ENCODE measurements around the gene REST.
A peak's percentile ranks its signal among the peaks of the same experiment; 100 is the strongest.
"Not testable (repeated sequence)": the region's sequence is repeated elsewhere in the genome, so short reads cannot be mapped to it uniquely, and the experiment has no call there.

The REST gene

DNA sequence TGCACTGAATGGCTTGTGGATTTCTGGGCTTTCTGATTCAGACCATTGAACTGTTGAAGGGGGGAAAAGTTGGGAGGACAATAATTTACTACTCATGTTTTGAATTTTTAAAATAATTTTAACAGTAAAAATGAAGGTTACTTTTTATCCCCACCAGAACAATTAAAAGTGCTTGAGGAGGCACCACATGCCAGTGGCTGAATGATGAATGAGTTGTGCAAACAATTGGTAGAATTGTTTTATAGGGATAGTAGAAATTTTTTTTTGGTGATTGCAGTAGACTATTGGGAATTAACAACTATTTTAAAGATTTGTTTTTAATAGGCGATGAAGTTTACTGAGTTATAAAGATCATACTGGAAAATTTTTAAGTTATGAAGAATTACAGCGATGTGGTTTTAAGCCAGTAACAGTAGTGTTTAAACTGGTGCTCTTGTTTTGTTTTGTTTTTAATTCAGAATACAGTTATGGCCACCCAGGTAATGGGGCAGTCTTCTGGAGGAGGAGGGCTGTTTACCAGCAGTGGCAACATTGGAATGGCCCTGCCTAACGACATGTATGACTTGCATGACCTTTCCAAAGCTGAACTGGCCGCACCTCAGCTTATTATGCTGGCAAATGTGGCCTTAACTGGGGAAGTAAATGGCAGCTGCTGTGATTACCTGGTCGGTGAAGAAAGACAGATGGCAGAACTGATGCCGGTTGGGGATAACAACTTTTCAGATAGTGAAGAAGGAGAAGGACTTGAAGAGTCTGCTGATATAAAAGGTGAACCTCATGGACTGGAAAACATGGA, 2.7 kb downstream of the REST start:
- no peak for DNase-seq

DNA sequence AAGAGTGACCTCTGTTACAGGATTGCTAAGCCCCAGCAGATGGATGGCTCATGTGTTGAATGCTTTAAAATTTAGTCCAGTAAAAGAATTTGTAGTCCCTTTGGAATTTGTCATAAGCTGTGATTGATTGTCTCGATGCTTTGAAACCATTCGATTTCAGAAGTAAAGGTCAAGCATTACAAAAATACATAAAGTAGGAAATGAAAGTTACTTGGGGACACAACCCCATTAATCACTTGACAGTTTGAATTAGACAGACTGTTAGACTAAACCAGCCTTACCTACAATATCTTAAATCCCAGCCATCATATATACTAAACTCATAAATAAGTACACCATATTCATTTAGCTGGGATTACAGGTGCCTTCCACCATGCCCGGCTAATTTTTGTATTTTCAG, 6.6 kb downstream of the REST start:
- no peak for DNase-seq

DNA sequence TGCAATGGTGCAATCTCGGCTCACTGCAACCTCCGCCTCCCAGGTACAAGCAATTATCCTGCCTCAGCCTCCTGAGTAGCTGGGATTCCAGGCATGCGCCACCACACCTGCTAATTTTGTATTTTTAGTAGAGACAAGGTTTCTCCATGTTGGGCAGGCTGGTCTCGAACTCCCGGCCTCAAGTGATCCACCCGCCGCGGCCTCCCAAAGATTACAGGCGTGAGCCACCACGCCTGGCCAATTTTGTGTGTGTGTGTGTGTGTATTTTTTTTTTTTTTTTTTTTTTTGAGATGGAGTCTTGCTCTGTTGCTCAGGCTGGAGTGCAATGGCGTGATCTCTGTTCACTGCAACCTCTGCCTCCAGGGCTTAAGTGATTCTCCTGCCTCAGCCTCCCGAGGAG, 7.3 kb downstream of the REST start:
- DNase-seq: not testable (repeated sequence)

DNA sequence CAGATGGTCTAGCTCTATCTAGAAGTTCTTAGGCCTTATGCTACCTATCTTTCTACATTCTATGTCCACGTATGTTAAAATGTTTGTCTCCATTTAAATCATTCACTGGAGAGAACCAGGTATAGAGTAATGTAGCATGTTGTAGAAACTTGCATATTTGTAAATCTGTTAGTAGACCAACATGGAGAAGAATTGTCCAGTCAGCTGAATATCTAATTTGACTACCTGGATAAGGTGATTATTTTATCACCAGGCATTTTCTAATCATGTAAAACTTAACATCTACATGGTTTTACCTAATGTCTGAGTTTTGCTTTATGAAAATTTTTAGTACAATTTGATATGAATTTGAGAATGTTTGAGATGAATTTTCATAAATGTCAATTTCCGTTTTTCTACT, 19.5 kb downstream of the REST start:
- DNase-seq: no peak

DNA sequence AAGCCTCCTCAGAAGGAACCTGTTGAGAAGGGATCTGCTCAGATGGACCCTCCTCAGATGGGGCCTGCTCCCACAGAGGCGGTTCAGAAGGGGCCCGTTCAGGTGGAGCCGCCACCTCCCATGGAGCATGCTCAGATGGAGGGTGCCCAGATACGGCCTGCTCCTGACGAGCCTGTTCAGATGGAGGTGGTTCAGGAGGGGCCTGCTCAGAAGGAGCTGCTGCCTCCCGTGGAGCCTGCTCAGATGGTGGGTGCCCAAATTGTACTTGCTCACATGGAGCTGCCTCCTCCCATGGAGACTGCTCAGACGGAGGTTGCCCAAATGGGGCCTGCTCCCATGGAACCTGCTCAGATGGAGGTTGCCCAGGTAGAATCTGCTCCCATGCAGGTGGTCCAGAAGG, 22.9 kb downstream of the REST start:
- DNase-seq: no peak

DNA sequence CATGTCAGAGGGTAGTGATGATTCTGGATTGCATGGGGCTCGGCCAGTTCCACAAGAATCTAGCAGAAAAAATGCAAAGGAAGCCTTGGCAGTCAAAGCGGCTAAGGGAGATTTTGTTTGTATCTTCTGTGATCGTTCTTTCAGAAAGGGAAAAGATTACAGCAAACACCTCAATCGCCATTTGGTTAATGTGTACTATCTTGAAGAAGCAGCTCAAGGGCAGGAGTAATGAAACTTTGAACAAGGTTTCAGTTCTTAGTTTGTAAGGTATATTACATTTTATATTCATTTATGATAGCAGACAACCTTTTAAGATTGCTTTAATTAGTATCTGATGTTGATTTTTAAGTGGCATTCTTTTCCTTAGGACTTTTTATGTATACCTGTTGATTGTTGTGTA, 24.2 kb downstream of the REST start:
- DNase-seq: no peak

DNA sequence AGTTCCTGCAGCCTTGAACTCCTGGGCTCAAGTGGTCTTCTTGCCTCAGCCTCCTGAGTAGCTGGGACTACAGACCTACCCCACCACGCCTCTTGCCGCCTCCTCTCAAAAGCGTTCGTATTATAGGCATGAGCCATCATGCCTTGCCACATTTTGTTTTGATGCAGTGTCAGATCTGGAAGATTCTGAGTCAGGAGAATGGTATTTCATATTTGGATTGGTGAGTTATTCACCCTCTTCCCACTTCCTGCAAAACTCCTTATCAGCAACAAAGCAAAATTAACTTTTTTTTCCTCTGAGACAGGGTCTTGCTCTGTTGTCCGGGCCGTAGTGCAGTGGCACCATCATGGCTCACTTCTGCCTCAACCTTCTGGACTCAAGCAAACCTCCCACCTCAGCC, 29.6 kb downstream of the REST start:
- DNase-seq: no peak

DNA sequence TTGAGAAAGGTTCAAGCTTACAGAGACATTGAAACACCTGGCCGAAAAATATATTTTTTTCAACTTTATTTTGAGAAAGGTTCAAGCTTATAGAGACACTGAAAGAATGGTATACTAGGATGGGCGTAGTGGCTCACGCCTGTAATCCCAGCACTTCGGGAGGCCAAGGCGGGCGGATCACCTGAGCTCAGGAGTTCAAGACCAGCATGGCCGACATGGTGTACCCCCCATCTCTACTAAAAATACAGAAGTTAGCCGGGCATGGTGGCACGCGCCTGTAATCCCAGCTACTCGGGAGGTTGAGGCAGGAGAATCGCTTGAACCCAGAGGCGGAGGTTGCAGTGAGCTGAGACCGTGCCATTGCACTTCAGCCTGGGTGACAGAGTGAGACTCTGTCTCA, 32.1 kb downstream of the REST start:
- not testable (repeated sequence) for DNase-seq

DNA sequence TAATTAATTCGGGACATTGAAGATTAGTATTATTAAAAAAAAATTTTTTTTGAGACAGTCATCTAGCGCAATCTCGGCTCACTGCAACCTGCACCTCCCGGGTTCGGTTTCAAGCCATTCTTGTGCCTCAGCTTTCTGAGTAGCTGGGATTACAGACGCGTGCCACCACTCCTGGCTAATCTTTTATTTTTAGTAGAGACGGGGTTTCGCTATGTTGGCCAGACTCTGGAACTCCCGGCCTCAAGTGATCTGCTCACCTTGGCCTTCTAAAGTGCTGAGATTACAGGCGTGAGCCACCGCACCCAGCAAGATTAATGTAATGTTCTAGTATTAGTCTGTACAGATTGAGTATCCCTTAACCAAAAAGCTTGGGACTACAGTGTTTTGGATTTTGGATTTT, 32.7 kb downstream of the REST start:
- DNase-seq: no peak

DNA sequence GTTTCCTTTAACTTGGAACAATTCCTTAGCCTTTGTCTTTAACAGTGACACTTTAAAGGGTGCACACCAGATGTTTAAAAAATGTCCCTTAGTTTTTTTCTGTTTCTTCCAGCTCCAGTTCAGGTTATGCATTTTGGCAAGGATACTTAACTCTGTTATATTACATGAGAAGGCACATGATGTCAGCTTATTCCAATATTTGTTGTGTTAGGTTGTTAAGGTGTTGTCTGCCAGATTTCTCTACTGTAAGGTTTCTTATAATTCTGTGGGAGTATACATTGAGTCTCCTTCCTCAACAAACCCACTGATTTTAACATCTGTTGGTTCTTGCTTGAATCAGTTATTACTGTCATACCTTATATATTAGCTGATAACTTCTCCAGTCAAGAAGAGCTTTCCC, 33.3 kb downstream of the REST start:
- no peak for DNase-seq

DNA sequence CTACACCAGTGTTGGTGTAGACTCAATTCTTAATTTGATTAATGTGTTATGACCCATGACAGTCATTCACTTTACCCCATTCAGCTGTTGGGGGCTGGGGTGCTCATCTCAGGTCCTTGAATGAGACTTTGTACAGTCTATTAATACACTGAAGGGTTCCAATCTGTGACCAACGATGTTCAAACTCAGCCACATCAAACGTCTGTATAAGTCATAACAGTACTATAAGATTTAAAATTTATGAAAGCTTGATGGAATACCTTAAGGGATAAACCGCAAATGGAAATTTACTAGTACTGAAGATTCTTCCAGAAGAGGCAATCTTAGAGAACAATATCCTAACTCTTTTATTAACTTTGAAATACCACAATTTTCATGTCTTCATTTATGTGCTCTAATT, 33.7 kb downstream of the REST start:
- DNase-seq: no peak

DNA sequence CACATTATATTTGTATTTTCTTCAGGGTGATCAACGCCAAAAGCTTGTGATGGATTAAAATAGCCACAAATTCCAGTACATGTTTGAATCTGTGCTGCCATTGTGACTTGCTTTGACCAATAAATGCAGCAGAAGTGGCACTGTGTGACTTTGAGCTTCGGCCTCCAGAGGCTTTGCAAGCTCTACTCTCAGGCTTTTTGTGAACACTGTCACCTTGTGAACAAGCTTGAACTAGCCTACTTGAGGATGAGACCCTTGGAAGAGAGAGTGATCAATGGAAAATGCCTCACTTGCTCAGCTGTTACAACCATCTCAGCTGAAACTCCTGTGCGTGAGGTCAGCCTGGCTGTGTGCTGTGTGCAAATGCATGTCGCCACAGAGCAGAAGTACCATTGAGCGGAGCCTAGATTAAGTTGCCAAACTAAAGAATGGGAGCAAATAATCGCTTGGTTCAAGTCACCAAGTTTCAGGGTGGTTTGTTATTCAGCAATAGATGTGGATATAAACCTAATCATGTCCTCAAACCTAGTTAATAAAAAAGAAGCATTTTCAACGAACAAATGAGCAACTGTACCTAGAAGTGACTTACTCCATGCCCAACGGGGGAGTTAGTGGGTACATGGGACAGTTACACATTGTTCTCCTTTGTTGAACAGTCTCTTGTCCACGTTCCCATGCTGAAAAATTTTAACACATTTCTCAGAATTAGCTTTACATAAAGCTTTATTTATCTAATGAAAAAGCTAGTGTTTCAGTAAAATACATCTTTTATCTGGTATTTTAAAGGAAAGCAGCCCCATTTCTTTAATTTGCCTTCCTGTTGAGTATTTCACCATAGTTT, 46.2 kb downstream of the REST start:
- DNase-seq: no peak

DNA sequence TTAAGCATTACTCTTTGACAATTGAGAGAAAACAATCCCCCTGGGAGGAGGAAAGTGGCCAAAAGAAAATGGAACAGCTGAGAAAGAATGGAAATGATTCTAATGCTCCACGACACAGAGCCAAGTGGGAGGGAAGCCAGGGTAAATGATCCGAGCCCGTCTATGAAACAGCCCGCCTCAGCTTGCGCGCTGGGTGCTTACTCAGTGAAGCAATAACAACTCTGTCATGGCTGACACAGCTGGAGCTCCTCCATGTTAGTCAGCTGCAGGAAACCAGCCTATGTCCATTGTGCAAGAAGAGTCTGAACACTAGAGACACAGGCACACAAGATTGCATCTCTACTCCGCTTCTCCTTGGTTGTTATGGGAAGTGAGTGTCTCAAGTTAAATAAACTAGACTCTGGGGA, 50.4 kb downstream of the REST start:
- DNase-seq: no peak

DNA sequence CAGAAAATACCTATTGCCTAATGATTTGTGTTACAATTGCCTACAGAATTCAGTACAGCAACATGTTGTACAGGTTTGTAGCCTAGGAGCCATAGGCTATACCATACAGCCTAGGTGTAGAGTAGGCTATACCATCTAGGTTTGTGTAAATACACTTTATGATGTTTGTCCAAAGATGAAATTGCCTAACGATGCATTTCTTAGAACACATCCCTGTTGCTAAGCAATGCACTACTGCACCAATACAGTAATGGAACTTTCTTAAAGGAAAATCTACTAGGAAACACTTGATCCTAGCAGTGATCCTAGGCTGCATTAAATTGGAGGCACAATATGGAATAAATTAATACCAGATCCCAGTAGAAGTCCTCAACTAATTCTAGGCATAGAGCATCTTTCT, 51.4 kb downstream of the REST start:
- no peak for DNase-seq

DNA sequence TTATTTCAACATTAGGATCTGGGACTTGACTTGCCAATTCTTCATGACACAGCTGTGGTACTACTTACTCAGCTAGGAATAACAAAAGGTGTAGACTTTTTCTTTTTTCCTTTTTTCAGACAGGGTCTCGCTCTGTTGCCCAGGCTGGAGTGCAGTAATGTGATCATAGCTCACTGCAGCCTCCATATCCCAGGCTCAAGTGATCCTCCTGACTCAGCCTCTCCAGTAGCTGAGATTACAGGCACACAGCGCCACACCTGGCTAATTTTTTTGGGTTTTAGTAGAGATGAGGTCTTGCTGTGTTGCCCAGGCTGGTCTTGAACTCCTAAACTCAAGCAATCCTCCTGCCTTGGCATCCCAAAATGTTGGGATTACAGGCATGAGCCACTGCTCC, 53.4 kb downstream of the REST start:
- no peak for DNase-seq

DNA sequence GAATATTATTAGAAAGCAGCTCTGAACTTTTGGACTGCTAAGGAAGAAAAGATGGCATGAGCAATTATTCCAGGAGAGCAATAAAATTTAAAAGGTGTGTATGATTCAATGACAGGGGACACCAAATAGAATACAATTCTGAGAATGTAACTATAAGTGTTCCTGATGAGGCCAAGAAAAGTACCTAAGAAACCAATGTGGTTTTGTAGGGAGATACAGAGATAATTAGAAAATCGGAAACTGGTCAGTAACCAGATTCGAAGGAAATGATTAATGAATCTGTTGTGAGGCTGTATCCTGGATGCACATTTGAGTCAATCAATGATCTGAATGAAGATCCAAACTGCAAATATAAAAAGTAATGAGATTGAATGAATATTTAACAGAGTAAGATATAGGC, 63.7 kb downstream of the REST start:
- DNase-seq: no peak

DNA sequence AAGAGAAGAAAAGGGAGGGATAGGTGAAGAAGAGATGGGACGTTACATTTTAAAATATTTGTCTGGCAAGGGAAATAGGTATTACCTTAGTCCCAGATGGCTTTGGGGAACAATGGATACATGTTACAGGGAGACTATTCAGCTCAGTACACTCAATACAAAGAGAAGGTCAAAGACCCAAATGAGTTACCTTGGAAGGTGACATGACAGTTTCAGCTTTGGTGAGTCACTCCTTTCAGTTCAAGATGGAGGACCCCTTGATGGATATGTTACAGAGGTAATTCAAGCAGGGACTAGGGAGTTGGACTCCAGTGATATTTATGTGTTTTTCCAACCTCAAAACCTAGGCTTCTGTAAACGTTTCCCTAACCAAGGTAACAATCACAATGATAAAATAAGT, 64.7 kb downstream of the REST start:
- no peak for DNase-seq

DNA sequence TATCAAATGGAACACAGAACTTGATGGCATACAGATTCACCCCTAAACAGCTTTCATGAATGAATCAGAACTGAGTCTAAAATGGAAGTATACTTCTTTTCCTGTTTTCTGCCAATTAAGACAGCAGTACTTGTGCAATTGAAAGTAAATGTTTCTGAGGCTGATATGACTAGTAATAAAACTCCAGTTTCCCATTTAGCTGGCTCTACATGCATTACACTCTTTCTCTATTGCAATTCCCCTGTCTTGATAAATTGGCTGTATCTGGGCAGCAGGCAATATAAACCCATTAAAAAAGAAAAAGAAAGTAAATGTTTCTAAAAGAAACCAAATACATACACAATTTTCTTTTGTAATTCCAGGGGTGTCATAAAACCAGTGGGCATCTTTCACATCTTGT, 65.1 kb downstream of the REST start:
- DNase-seq: no peak

DNA sequence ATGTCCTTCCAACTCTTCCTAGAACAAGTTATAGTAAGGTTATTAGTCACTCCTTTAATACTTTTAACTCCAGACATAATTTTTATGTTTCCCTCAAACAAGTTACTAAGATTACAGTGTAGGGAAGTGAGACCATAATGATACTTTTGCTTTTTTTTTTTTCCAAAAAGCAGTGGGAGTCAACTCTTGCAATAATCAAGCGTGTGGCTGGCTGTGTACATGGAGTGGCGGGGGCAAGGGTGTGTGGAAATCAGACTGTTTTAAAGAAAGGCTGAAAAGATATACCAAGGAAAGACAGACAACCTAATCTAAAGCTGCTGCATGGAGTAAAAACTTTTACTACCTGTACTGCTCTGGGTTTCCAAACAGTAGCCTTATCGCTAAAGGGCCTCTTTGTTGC, 65.6 kb downstream of the REST start:
- DNase-seq: no peak

DNA sequence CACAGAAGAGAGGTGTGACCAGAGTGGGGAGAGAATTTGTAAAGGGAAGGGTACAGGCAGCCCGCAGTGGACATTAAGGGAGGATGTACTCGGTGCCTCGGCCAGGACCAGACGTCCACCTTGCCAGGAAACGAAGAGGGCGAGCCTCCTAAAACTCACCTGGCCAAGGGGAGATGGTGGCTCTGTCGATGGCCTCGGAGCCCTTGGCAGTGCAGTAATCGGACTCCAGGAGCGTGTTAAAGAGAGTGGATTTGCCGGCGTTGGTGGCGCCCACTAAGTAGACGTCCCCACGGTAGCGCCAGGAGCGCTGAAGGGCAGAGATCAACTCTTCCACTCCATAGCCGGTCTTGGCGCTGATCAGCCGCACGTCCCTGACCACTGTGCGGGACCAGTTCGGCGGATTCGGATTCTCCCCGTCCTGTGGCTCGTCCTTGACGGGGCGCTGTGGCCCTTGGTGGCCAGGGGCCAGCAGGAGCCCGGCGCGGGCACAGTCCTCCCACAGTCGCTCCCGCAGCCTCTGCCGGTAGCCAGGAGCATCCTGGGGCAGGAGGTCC, 68.7 kb downstream of the REST start:
- DNase-seq: no peak

DNA sequence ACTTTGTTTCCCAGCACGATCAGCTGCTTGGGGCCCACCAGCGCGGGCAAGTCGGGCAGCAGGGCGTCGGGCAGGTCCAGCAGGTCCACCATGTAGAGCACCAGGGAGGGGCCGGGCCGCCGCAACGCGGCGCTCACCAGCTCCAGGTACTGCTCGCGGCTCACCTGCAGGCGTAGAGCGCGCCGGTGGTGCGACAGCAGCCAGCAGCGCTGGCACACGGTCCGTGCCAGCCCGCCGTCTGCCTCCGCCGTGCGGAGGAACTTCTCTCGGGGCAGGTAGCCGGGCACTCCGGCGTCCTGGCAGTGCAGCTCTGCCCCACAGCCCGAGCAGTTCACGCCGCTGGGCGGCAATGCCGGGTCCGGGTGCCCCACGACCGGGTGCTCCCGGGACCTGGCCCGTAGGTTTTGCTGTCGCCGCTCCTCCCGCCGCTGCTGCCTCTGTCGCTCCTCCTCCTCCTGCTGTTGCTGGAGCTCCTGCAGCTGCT, 69.2 kb downstream of the REST start:
- DNase-seq: peak; percentile 51

DNA sequence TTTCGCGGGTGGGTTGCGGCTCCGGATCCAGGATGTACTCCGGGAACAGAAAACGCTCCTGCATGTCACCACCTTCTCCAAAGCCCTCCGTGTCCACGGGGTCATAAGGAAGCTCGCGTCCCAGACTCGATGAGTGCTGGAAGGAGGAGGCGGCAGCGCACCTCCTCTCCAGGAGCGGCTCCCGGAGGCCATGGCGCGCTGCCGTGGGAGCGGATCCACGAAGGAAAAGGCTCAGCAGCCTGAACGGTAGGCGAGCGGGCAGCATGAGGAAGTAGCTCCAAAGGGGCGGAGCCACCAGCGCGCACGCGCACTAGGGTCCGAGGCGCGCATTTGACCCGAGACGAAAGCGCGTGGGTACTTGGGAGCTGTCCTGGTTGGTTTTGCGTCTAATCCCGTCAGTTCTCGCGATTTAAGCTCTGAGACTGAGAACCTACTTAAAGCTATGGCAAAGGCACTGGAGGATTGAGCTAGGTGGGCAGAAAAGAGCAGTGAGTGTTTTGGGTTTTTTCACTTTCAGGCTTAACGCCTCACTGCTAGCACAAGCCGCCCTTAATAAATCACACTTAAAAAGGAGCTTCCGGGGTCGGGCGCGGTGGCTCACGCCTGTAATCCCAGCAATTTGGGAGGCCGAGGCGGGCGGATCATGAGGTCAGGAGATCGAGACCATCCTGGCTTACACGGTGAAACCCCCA, 69.8 kb downstream of the REST start, which contains the start of gene NOA1:
NOA1 (minus strand) TSS at position 286 of the 692 bp plus-strand sequence; CDS start at position 265, 21 bp downstream.
- peak; percentile 99 for DNase-seq

DNA sequence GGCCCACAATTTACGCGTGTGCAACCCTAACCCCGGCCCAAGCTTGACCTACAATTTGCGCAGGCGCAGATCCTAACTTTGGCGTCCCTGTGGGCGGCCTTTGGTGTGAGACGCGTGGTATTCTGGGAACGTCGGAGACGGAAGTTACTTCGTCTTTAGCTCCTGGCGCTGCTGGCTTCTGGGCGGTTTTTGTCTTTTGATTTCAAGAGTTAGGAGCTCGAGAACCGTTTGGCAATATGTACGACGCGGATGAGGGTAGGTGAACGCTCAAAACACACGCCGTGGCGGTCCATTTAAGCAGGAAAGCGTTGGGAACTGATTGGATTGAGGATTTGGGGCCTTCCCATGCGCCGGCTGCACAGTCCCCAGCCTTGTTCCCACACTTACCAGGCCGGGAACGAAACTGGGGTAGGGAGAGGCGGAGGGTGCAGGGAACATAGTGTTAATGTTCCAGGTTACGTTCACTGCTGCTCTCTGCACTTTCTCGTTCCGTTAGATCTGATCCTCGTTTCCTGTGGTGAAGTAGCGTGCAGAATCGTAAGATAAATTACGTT, 71.1 kb downstream of the REST start, which contains the start of gene POLR2B:
POLR2B (plus strand) TSS at position 147 of the 554 bp plus-strand sequence; CDS start at position 237, 90 bp downstream.
- DNase-seq: peak; percentile 91

Measured in CD4-positive, alpha-beta T cell treated with Interleukin-17A for 1 hour (primary cell).